Astrocyte (in vitro differentiated cells and primary cell): ENCODE measurements around the gene VIPR2. TPM values are rescaled to one million over a fixed set of nuclear protein-coding genes. Genes with fewer than 3 reads are reported as not detected.

ENCODE experiments used
- DNase-seq: peaks from one replicate; pipeline ENCODE4 v3.0.0-alpha.2; 2010; ENCODE audit warnings: low read depth
- FAIRE-seq: peaks from 2 replicates; lab custom pipeline; 2011; peaks lifted over from hg19 to GRCh38; lab: Jason Lieb, UNC
- H2AFZ ChIP-seq: 2 replicates; pipeline ENCODE4 v1.6.0; 2012; ENCODE audit warnings: low read depth, low read length, inconsistent platforms
- H3K27ac ChIP-seq: 2 replicates; pipeline ENCODE4 v1.5.1; 2011; ENCODE audit warnings: low read depth, low read length, inconsistent platforms
- H3K27me3 ChIP-seq: 2 replicates; pipeline ENCODE4 v1.6.0; 2011; ENCODE audit warnings: low read length, inconsistent platforms; ENCODE audit not compliant: insufficient read depth
- H3K36me3 ChIP-seq: 2 replicates; pipeline ENCODE4 v1.5.1; 2011; ENCODE audit warnings: low read length, inconsistent platforms; ENCODE audit not compliant: insufficient read depth
- H3K4me1 ChIP-seq: 2 replicates; pipeline ENCODE4 v1.5.1; 2011; ENCODE audit warnings: low read length, inconsistent platforms; ENCODE audit not compliant: insufficient read depth
- H3K4me2 ChIP-seq: 2 replicates; pipeline ENCODE4 v1.6.0; 2012; ENCODE audit warnings: low read length, inconsistent platforms
- H3K4me3 ChIP-seq: 2 replicates; pipeline ENCODE4 v1.5.1; 2011; ENCODE audit warnings: low read depth, mild to moderate bottlenecking, low read length, inconsistent platforms; ENCODE audit not compliant: insufficient read depth
- H3K79me2 ChIP-seq: 2 replicates; pipeline ENCODE4 v1.6.0; 2012; ENCODE audit warnings: mild to moderate bottlenecking, low read length, inconsistent platforms; ENCODE audit not compliant: insufficient read depth
- H3K9ac ChIP-seq: 2 replicates; pipeline ENCODE4 v1.6.0; 2012; ENCODE audit warnings: mild to moderate bottlenecking, low read length, inconsistent platforms
- H3K9me3 ChIP-seq: 2 replicates; pipeline ENCODE4 v1.5.1; 2012; ENCODE audit warnings: low read depth, mild to moderate bottlenecking, low read length, inconsistent platforms; ENCODE audit not compliant: insufficient read depth
- H4K20me1 ChIP-seq: 2 replicates; pipeline ENCODE4 v1.6.0; 2012; ENCODE audit warnings: low read length, inconsistent platforms; ENCODE audit not compliant: insufficient read depth
- H3K27ac Mint-ChIP-seq: one replicate; pipeline ENCODE4 v1.8.0; 2021; ENCODE audit warnings: mild to moderate bottlenecking, mixed read lengths; ENCODE audit not compliant: unreplicated experiment
- H3K27me3 Mint-ChIP-seq: one replicate; pipeline ENCODE4 v1.8.0; 2021; ENCODE audit warnings: low read depth, mixed read lengths; ENCODE audit not compliant: unreplicated experiment
- H3K36me3 Mint-ChIP-seq: one replicate; pipeline ENCODE4 v1.8.0; 2021; ENCODE audit warnings: low read depth, mixed read lengths; ENCODE audit not compliant: unreplicated experiment
- H3K4me1 Mint-ChIP-seq: one replicate; pipeline ENCODE4 v1.8.0; 2021; ENCODE audit warnings: low read depth, mixed read lengths; ENCODE audit not compliant: unreplicated experiment
- H3K4me3 Mint-ChIP-seq: one replicate; pipeline ENCODE4 v1.8.0; 2021; ENCODE audit warnings: mild to moderate bottlenecking, moderate library complexity, mixed read lengths; ENCODE audit not compliant: unreplicated experiment
- H3K9me3 Mint-ChIP-seq: one replicate; pipeline ENCODE4 v1.8.0; 2021; ENCODE audit warnings: mild to moderate bottlenecking, mixed read lengths; ENCODE audit not compliant: unreplicated experiment
- EZH2 ChIP-seq: IDR thresholded peaks from 2 replicates; pipeline ENCODE4 v1.6.1; 2012; ENCODE audit warnings: mild to moderate bottlenecking, low read length, inconsistent platforms; ENCODE audit not compliant: insufficient read depth
- total RNA-seq: library from RNA; stranded (reverse); gene quantifications from 2 replicates; pipeline ENCODE4 v1.2.1, GENCODE V29; 2021
- TF ChIP-seq, protein P1 (sequence below): IDR thresholded peaks from 2 replicates; pipeline ENCODE4 v1.5.1; 2011; ENCODE audit warnings: low read depth, mild to moderate bottlenecking, inconsistent platforms, low read length, moderate library complexity; ENCODE audit not compliant: insufficient read depth

The VIPR2 gene
- total RNA-seq, 1 donor from 2014 or later, result 0.68 TPM

DNA sequence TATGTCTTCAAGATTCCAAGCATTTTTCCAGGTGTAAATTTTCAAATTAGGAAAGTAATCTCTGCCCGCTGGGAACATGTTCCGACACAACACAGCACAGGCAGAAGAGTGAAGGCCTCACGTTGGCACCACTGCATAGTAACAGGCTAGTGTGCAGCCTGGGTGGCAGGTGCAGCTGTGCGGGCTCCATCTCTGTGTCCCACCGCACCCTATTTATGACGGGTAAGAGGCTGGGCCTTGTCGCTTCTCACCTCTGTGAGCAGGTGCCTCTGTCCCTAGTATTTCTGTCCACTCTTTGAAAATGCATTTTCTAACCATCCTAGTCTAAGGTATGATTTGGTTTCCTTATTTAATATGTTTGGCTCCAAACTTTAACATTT lies 24.1 kb downstream of the VIPR2 start:
- Histone ChIP-seq H3K9ac (no peak overlapping the region), H3K27me3 (no peaks in the 10 kb centered on the region), H4K20me1 (no peaks in the 10 kb centered on the region), H3K27ac (no peak overlapping the region), H3K79me2 (no peaks in the 10 kb centered on the region), H3K9me3 (no peaks in the 10 kb centered on the region), H3K4me3 (no peak overlapping the region), H3K4me2 (no peak overlapping the region), H3K36me3 (no peaks in the 10 kb centered on the region), H2AFZ (no peak overlapping the region), H3K4me1 (no peaks in the 10 kb centered on the region)
- DNase-seq (no peak), FAIRE-seq (no peak)
- no peak overlapping the region for H3K4me3 Mint-ChIP-seq
- peaks cover 21% of the 10 kb centered on the region for H3K27me3 Mint-ChIP-seq
- TF ChIP-seq, protein P1, sequence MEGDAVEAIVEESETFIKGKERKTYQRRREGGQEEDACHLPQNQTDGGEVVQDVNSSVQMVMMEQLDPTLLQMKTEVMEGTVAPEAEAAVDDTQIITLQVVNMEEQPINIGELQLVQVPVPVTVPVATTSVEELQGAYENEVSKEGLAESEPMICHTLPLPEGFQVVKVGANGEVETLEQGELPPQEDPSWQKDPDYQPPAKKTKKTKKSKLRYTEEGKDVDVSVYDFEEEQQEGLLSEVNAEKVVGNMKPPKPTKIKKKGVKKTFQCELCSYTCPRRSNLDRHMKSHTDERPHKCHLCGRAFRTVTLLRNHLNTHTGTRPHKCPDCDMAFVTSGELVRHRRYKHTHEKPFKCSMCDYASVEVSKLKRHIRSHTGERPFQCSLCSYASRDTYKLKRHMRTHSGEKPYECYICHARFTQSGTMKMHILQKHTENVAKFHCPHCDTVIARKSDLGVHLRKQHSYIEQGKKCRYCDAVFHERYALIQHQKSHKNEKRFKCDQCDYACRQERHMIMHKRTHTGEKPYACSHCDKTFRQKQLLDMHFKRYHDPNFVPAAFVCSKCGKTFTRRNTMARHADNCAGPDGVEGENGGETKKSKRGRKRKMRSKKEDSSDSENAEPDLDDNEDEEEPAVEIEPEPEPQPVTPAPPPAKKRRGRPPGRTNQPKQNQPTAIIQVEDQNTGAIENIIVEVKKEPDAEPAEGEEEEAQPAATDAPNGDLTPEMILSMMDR, result no peak
- TF ChIP-seq EZH2, result no peak
- H3K36me3 Mint-ChIP-seq, result no peaks in the 10 kb centered on the region
- peaks cover 7% of the 10 kb centered on the region for H3K4me1 Mint-ChIP-seq
- peaks cover 2% of the 10 kb centered on the region for H3K9me3 Mint-ChIP-seq
- no peak overlapping the region for H3K27ac Mint-ChIP-seq

GRCh38 chr7:159119851-159120539 lies 24.7 kb downstream of the VIPR2 start:
- Histone ChIP-seq H2AFZ (no peak overlapping the region), H3K9ac (no peak overlapping the region), H3K4me3 (no peak overlapping the region), H3K4me2 (no peak overlapping the region), H3K79me2 (no peaks in the 10 kb centered on the region), H3K4me1 (no peaks in the 10 kb centered on the region), H4K20me1 (no peaks in the 10 kb centered on the region), H3K9me3 (no peaks in the 10 kb centered on the region), H3K36me3 (no peaks in the 10 kb centered on the region), H3K27ac (no peak overlapping the region), H3K27me3 (no peaks in the 10 kb centered on the region)
- H3K27ac Mint-ChIP-seq, result no peak overlapping the region
- no peak for TF ChIP-seq EZH2
- TF ChIP-seq, protein P1, result no peak
- peaks cover 3% of the 10 kb centered on the region for H3K4me1 Mint-ChIP-seq
- no peak overlapping the region for H3K4me3 Mint-ChIP-seq
- H3K9me3 Mint-ChIP-seq, result peaks cover 2% of the 10 kb centered on the region
- H3K27me3 Mint-ChIP-seq, result peaks cover 25% of the 10 kb centered on the region
- FAIRE-seq (no peak), DNase-seq (no peak)
- H3K36me3 Mint-ChIP-seq, result no peaks in the 10 kb centered on the region

DNA sequence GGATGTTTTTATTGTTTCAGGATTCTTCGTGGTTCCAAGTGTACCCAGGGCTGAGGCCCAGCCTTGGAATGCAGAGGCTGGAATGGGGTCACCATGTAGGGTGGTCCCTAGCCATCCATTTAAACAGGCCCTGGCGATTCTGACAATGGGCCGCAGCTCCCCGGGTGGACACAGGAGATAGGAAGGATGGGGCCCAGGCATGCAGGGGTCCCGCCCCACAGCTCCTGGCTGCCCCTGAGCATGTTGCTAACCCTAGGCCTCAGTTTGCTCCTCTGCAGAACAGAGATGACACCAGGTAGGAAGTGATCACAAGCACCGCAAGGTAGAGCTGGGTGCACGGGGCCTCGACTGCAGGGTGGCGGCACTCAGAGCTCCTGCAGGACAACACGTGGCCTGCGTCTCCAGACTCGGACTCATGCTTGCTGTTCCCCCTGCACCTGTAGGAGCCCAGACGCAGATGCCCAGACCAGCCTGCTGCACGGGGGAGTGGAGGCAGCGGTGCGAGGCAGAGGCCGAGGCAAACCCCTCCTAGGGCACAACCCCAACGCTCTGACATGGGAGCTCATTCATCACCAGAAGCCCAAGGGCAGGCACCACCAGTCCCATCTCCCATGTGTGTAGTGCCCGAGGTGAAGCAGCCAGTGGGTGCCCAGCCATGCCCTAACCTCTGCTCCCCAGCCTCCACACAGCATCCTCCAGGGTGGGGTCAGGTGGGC lies 25.5 kb downstream of the VIPR2 start:
- Mint-ChIP-seq H3K4me3 (no peak overlapping the region), H3K4me1 (no peaks in the 10 kb centered on the region), H3K27ac (no peak overlapping the region), H3K27me3 (peaks cover 32% of the 10 kb centered on the region), H3K9me3 (peaks cover 2% of the 10 kb centered on the region), H3K36me3 (no peaks in the 10 kb centered on the region)
- Histone ChIP-seq H3K36me3 (no peaks in the 10 kb centered on the region), H4K20me1 (no peaks in the 10 kb centered on the region), H3K27me3 (no peaks in the 10 kb centered on the region), H3K79me2 (no peaks in the 10 kb centered on the region), H3K4me2 (no peak overlapping the region), H3K4me1 (no peaks in the 10 kb centered on the region), H3K9me3 (no peaks in the 10 kb centered on the region), H3K27ac (no peak overlapping the region), H3K9ac (no peak overlapping the region), H2AFZ (no peak overlapping the region), H3K4me3 (no peak overlapping the region)
- FAIRE-seq, result no peak
- no peak for TF ChIP-seq EZH2
- TF ChIP-seq, protein P1, result no peak
- DNase-seq, result no peak
